ENCODE measurements around the gene CTSA.

CTSA gene

DNA sequence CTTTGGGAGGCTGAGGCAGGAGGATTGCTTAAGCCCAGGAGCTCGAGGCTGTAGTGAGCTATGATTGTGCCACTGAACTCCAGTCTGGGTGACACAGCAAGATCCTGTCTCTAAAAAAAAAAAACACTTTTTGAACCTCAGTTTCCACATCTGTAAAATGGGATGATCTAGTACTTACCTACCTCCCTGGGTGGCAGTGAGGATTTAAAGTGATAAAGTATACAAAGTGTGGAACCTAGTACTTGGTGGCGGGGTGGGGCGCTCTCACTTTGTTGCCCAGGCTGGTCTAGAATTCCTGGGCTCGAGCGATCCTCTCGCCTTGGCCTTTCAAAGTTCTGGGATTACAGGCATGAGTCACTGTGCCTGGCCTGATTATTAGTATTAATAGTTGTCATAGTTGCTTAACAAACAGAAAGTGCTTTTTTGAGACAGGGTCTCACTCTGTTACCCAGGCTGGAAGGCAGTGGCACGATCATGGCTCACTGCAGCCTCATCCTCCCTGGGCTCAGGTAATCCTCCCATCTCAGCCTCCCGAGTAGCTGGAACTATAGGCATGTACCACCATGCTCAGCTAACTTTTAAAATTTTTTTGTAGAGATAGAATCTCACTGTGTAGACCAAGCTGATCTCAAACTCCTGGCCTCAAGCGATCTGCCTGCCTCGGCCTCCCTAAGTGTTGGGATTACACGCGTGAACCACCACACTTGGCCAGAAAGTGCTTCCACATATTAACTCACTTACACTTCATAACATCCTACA lies 27.8 kb downstream of the CTSA start:
- no peak for TF ChIP-seq CTCF (IDR thresholded peaks at IDR 0.05; ENCODE audit: insufficient read depth, low read depth, low read length, missing control alignments)
- DNase-seq (ENCODE audit: low read depth) = no peak
- no peak overlapping the region for H3K4me3 ChIP-seq (ENCODE audit: low read depth, low read length)

- no peak for DNase-seq (ENCODE audit: low read depth)
- no peak for TF ChIP-seq CTCF (IDR thresholded peaks at IDR 0.05; ENCODE audit: insufficient read depth, low read depth, low read length, missing control alignments)
- H3K4me3 ChIP-seq (ENCODE audit: low read depth, low read length) = no peak overlapping the region
Observed at GRCh38 chr20:45919542-45920399, 28.6 kb downstream of the CTSA start.

DNA sequence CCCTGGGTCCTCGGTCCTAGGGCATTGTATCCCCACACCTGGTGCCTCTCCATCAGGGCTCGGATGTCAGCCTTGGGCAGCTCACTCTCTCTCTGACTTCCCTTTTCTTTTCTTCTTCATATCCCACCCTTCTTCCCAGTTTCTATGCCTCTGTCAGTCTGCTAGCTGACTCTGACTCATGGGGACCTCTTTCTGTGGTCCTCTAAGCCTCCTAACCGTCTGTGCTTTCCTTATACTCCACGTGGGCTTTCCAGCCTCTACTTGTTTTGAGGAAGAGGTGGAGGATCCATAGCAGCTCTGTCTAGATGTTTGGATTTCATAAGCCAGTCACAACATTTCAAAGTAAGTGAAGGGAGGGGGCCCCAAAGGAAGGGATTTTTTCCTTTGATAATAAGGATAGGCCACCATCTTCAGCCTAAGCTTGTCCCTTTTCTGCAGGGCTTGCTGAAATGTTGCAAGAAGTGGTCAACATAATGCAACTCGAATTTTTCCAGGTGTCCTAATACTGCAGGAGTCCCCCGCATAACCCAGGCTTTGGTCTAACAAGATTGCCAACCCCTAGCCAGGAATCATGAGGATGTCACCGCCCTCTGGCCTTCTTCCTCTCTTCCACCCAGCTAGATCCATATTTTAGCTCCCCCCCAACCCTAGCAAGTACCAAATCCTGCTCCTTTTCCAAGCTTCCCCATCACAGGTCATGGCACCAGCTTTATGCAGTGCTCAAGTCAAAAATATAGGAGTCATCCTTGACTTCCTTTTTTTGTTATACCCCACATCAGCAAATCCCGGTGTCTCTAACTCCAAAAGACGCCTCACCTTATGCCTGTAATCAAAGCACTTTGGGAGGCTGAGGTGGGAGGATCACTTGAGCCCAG lies 29.6 kb downstream of the CTSA start:
- no peak for TF ChIP-seq CTCF (IDR thresholded peaks at IDR 0.05; ENCODE audit: insufficient read depth, low read depth, low read length, missing control alignments)
- no peak for DNase-seq (ENCODE audit: low read depth)
- no peak overlapping the region for H3K4me3 ChIP-seq (ENCODE audit: low read depth, low read length)

GRCh38 chr20:45921337-45922189 lies 30.4 kb downstream of the CTSA start:
- no peak overlapping the region for H3K4me3 ChIP-seq (ENCODE audit: low read depth, low read length)
- DNase-seq (ENCODE audit: low read depth) = no peak
- TF ChIP-seq CTCF (IDR thresholded peaks at IDR 0.05; ENCODE audit: insufficient read depth, low read depth, low read length, missing control alignments) = no peak

GRCh38 chr20:45924391-45925261 lies 33.5 kb downstream of the CTSA start:
- no peak for DNase-seq (ENCODE audit: low read depth)
- TF ChIP-seq CTCF (IDR thresholded peaks at IDR 0.05; ENCODE audit: insufficient read depth, low read depth, low read length, missing control alignments) = no peak
- no peak overlapping the region for H3K4me3 ChIP-seq (ENCODE audit: low read depth, low read length)
